ENCODE results near the gene CELSR3.

CELSR3 gene

DNA sequence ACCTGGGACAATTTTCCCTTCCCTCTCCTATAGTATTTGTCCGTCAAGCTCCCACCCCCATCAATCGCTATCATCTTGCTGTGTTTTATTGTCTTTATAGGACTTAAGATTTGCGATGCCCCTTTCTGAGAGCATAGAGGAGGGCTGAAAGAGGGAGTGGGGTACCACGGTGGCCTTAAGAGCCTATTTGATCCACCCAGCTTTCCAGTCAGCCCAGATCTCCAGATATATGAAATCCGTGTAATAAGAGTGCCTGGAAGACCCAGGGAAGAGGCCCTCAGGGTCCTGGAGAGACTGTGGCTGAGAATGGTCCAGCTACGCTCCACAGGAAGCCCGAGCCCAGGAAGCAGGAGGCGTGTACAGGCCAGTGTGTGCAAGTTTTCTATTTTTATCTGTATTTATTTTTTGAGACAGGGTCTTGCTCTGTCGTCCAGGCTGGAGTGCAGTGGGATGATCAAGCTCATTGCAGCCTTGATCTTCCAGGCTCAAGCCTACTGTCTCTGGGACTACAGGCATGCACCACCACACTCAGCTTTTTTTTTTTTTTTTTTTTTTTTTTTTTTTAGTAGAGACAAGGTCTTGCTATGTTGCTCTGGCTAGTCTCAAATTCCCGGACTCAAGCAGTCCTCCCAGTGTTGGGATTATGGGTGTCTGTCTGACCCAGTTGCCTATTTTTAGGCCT is 24.0 kb upstream of the CELSR3 start:
- no peak overlapping the region for H3K4me3 ChIP-seq (ENCODE audit: low read depth, low read length)
- no peak for DNase-seq (ENCODE audit: low read depth)
- TF ChIP-seq, protein P1, sequence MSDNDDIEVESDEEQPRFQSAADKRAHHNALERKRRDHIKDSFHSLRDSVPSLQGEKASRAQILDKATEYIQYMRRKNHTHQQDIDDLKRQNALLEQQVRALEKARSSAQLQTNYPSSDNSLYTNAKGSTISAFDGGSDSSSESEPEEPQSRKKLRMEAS (IDR thresholded peaks at IDR 0.05; ENCODE audit: low read depth, low read length) = no peak
- TF ChIP-seq, protein P2, sequence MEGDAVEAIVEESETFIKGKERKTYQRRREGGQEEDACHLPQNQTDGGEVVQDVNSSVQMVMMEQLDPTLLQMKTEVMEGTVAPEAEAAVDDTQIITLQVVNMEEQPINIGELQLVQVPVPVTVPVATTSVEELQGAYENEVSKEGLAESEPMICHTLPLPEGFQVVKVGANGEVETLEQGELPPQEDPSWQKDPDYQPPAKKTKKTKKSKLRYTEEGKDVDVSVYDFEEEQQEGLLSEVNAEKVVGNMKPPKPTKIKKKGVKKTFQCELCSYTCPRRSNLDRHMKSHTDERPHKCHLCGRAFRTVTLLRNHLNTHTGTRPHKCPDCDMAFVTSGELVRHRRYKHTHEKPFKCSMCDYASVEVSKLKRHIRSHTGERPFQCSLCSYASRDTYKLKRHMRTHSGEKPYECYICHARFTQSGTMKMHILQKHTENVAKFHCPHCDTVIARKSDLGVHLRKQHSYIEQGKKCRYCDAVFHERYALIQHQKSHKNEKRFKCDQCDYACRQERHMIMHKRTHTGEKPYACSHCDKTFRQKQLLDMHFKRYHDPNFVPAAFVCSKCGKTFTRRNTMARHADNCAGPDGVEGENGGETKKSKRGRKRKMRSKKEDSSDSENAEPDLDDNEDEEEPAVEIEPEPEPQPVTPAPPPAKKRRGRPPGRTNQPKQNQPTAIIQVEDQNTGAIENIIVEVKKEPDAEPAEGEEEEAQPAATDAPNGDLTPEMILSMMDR (IDR thresholded peaks at IDR 0.05; ENCODE audit: low read depth, low read length) = no peak
- TF ChIP-seq MYC (IDR thresholded peaks at IDR 0.05; ENCODE audit: low read depth, low read length) = no peak
- no peak for TF ChIP-seq POLR2A (IDR thresholded peaks at IDR 0.05; ENCODE audit: extremely low read depth, insufficient read length)

DNA sequence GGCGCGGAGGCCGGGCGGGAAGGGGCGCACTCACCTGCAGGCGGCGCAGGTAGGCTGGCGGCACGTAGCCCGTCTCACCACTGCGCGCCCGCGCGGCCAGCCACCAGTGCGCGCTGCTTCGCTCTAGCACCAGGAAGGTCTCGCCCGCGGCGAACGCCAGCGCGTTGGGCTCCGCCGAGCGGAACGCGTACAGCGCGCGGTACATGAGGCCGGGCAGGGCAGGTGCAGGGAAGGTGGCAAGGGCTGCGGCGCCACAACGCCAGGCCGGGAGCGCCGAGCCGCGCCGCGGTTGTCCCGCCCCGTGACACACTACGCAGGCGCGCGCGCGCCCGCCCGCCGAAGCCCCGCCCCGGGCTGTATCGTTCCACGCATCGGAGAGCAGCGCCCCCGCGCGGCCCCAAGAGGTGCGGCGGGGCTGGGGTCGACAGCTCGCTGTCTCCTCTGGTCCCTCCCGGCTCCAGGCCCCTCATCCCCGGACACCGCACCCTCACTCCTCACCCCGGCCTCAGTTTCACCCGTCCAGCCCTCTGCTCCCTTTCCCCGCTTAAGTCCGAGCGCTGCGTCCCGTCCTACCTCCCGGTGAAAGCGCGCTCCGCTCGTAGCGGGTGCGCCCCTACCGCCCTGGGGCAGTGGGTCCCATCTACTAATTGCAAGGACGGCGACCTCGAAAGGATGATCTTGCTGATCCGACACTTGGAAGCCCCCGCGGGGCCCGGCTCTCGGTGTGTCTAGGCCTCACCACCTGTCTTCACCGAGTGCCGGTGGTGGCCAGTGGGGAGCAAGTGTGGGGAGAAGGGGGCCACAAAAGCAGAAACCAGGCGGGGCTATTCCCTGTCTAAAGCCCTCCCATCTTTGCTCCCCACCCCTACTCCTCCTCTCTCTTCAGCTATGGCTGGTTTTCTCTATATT is 23.2 kb upstream of the CELSR3 start, which contains the start of gene NCKIPSD:
Gene NCKIPSD, minus strand, starts transcription at position 313 of the 909 bp plus-strand sequence. Its CDS starts 108 bp downstream, at position 205.
- peak; percentile 10; the same call in 1 of the 2 replicates for TF ChIP-seq MYC (IDR thresholded peaks at IDR 0.05; ENCODE audit: low read depth, low read length)
- peak; percentile 74 for TF ChIP-seq POLR2A (IDR thresholded peaks at IDR 0.05; ENCODE audit: extremely low read depth, insufficient read length)
- TF ChIP-seq, protein P1 (IDR thresholded peaks at IDR 0.05; ENCODE audit: low read depth, low read length) = peak; percentile 33; the same call in 1 of the 2 replicates
- TF ChIP-seq, protein P2 (IDR thresholded peaks at IDR 0.05; ENCODE audit: low read depth, low read length) = peak; percentile 53
- peak within 1 kb of the TSS; percentile 79 for H3K4me3 ChIP-seq (ENCODE audit: low read depth, low read length)
- peak; percentile 86 for DNase-seq (ENCODE audit: low read depth)

DNA sequence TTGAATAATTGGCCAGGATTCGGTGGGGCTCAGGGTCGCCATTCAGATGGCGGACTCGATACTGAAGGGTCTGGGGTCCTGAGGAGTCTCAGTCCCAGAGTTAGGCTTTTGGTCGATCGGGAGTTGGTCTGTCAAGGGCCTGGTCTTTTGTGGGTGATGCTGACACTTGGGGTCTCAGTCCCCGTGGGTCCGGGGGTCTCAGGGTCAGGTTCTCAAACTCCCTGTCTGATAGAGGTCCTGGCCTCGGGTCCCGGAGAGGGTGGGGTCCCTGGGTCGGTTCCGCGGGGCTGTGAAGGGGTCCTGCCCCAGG is 22.6 kb upstream of the CELSR3 start:
- DNase-seq (ENCODE audit: low read depth) = no peak
- TF ChIP-seq POLR2A (IDR thresholded peaks at IDR 0.05; ENCODE audit: extremely low read depth, insufficient read length) (no peak), MYC (IDR thresholded peaks at IDR 0.05; ENCODE audit: low read depth, low read length) (no peak)
- TF ChIP-seq, protein P1 (IDR thresholded peaks at IDR 0.05; ENCODE audit: low read depth, low read length) = no peak
- TF ChIP-seq, protein P2 (IDR thresholded peaks at IDR 0.05; ENCODE audit: low read depth, low read length) = no peak

DNA sequence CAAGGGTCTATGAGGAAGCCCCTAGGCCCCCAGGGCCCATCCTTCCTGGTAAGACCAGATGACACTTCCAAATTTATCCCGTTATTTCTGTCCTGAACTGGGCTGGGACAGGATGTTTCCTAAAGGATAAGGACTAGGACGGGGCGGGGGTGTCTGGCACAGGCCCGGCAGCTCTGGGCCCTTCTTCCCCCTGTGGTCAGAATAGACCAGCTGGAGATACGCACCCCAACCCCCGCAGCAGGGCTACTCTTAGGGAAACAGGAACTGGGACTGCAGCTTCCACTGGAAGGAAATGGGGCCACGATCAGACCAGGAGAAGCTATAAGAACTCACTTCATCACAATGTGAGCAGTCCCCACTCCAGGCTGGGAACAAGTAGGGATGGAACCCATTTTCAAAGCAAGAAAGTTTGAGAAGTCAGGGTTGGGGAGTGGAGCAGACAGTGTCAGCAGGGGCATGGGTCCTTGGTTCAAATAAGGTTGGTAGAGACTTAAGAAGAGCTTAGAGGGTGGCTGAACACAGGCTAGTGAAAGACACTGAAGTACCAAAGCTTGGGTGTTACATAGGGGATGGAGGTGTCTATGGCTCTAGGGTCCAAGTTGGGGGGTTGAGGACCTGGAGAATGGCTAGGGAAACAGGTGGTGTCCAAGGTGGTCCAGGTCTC is 21.9 kb upstream of the CELSR3 start:
- DNase-seq (ENCODE audit: low read depth) = peak; percentile 63
- H3K4me3 ChIP-seq (ENCODE audit: low read depth, low read length) = peak overlapping the region; percentile 79
- TF ChIP-seq, protein P2 (IDR thresholded peaks at IDR 0.05; ENCODE audit: low read depth, low read length) = no peak
- TF ChIP-seq, protein P1 (IDR thresholded peaks at IDR 0.05; ENCODE audit: low read depth, low read length) = no peak
- TF ChIP-seq POLR2A (IDR thresholded peaks at IDR 0.05; ENCODE audit: extremely low read depth, insufficient read length) (no peak), MYC (IDR thresholded peaks at IDR 0.05; ENCODE audit: low read depth, low read length) (no peak)

More for the DNA sequence above, 22.6 kb upstream of the CELSR3 start:
- peak overlapping the region; percentile 79 for H3K4me3 ChIP-seq (ENCODE audit: low read depth, low read length)

DNA sequence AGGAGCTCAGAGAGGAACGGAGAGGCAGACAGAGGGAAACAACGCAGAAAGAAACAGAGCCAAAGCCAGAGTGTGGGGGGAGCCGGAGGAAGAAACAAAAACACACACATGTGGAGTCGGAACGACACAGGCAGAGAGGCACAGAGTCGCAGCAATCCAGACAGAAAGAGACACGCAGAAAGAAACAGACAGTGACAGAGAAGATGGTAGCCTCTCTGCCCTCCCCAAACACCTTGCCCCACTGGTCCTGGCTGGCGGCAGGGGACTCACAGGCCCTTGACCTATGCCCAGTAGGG is 21.3 kb upstream of the CELSR3 start:
- TF ChIP-seq, protein P2 (IDR thresholded peaks at IDR 0.05; ENCODE audit: low read depth, low read length) = no peak
- TF ChIP-seq, protein P1 (IDR thresholded peaks at IDR 0.05; ENCODE audit: low read depth, low read length) = no peak
- TF ChIP-seq MYC (IDR thresholded peaks at IDR 0.05; ENCODE audit: low read depth, low read length) (no peak), POLR2A (IDR thresholded peaks at IDR 0.05; ENCODE audit: extremely low read depth, insufficient read length) (no peak)
- no peak for DNase-seq (ENCODE audit: low read depth)
- H3K4me3 ChIP-seq (ENCODE audit: low read depth, low read length) = peak overlapping the region; percentile 79

Data from NB4 (cell line).